HEK293 (cell line): ENCODE data around the gene CCDC85A.

Experiments used
- CTCF ChIA-PET: fragments of 350-600 bp; formaldehyde crosslinking; extraction: SDS; loops from one replicate; lab custom pipeline; 2021; ENCODE audit warnings: antibody characterized with exemption; lab: Yijun Ruan, JAX
- POLR2A ChIA-PET: fragments of 300-600 bp; formaldehyde crosslinking; extraction: SDS; loops from one replicate; lab custom pipeline; 2020; ENCODE audit warnings: antibody characterized with exemption, inconsistent platforms; lab: Yijun Ruan, JAX
- H3K27ac ChIP-seq: fragments of 200-500 bp; sonication (Bioruptor generic); 2 replicates; pipeline ENCODE4 v1.5.1; 2014; ENCODE audit warnings: low read depth, low read length, control low read depth, inconsistent platforms; ENCODE audit errors: extremely low read depth
- H3K36me3 ChIP-seq, 2 experiments: fragments of 200-500 bp in 1 of 2; sonication (Bioruptor generic) in 1 of 2; 1 replicate in 1 of 2; 2 replicates in 1 of 2; pipeline ENCODE4 v1.5.1; 2014 to 2017; ENCODE audit warnings: inconsistent platforms in 2 of 2, low read length in 2 of 2; ENCODE audit not compliant: control insufficient read depth in 2 of 2, insufficient read depth in 1 of 2
- H3K4me1 ChIP-seq: fragments of 200-500 bp; sonication (Bioruptor generic); 2 replicates; pipeline ENCODE4 v1.5.1; 2014; ENCODE audit warnings: mild to moderate bottlenecking, low read length, inconsistent platforms; ENCODE audit not compliant: control insufficient read depth, insufficient read depth
- H3K4me3 ChIP-seq: 2 replicates; pipeline ENCODE4 v1.5.1; 2011; ENCODE audit warnings: low read depth, mild to moderate bottlenecking, control low read depth, low read length, moderate library complexity
- H3K9me3 ChIP-seq: fragments of 200-500 bp; sonication (Bioruptor generic); 2 replicates; pipeline ENCODE4 v1.5.1; 2014; ENCODE audit warnings: low read depth, low read length, inconsistent platforms; ENCODE audit not compliant: control insufficient read depth, insufficient read depth
- ATF2 ChIP-seq: fragments of 450-650 bp; formaldehyde crosslinking; IDR thresholded peaks from 2 replicates; pipeline ENCODE4 v1.5.1; 2016; ENCODE audit warnings: missing biosample characterization, missing genetic modification characterization, low read depth
- EGR2 ChIP-seq: fragments of 450-650 bp; formaldehyde crosslinking; IDR thresholded peaks from 2 replicates; pipeline ENCODE4 v1.5.1; 2016; ENCODE audit warnings: low read depth, missing biosample characterization, missing genetic modification characterization
- ELK4 ChIP-seq: IDR thresholded peaks from 2 replicates; pipeline ENCODE4 v1.6.1; 2011; ENCODE audit warnings: mild to moderate bottlenecking, low read depth, low read length, borderline replicate concordance
- GLI4 ChIP-seq: fragments of 450-650 bp; formaldehyde crosslinking; IDR thresholded peaks from 2 replicates; pipeline ENCODE4 v1.5.1; 2016; ENCODE audit warnings: missing biosample characterization, missing genetic modification characterization
- IKZF3 ChIP-seq: fragments of 450-650 bp; IDR thresholded peaks from 2 replicates; pipeline ENCODE4 v1.5.0; 2018; ENCODE audit warnings: missing biosample characterization, mild to moderate bottlenecking, missing genetic modification characterization, moderate library complexity
- RBAK ChIP-seq: fragments of 450-650 bp; formaldehyde crosslinking; IDR thresholded peaks from 2 replicates; pipeline ENCODE4 v1.5.1; 2016; ENCODE audit warnings: missing biosample characterization, missing genetic modification characterization
- REST ChIP-seq: fragments of 450-650 bp; formaldehyde crosslinking; IDR thresholded peaks from 2 replicates; pipeline ENCODE4 v1.5.1; 2016; ENCODE audit warnings: missing biosample characterization, missing genetic modification characterization
- SP2 ChIP-seq: fragments of 450-650 bp; formaldehyde crosslinking; IDR thresholded peaks from 2 replicates; pipeline ENCODE4 v1.5.1; 2016; ENCODE audit warnings: missing biosample characterization, missing genetic modification characterization
- SP7 ChIP-seq: fragments of 450-650 bp; formaldehyde crosslinking; IDR thresholded peaks from 2 replicates; pipeline ENCODE4 v1.5.1; 2016; ENCODE audit warnings: missing biosample characterization, missing genetic modification characterization
- TCF7L2 ChIP-seq: IDR thresholded peaks from 2 replicates; pipeline ENCODE4 v1.6.1; 2011; ENCODE audit warnings: low read depth, mild to moderate bottlenecking, inconsistent platforms, low read length, moderate library complexity, borderline replicate concordance
- YY2 ChIP-seq: fragments of 450-650 bp; formaldehyde crosslinking; IDR thresholded peaks from 2 replicates; pipeline ENCODE4 v1.5.1; 2016; ENCODE audit warnings: missing biosample characterization, missing genetic modification characterization
- ZBTB26 ChIP-seq: fragments of 450-650 bp; formaldehyde crosslinking; optimal IDR thresholded peaks from 2 replicates; pipeline ENCODE3; 2016; ENCODE audit warnings: missing biosample characterization, mild to moderate bottlenecking, missing genetic modification characterization
- ZFP37 ChIP-seq: fragments of 450-650 bp; formaldehyde crosslinking; IDR thresholded peaks from 2 replicates; pipeline ENCODE4 v1.5.1; 2016; ENCODE audit warnings: missing biosample characterization, missing genetic modification characterization
- ZFP69B ChIP-seq: fragments of 450-650 bp; formaldehyde crosslinking; IDR thresholded peaks from 2 replicates; pipeline ENCODE4 v1.5.1; 2016; ENCODE audit warnings: missing biosample characterization, missing genetic modification characterization
- ZNF169 ChIP-seq: fragments of 450-650 bp; formaldehyde crosslinking; IDR thresholded peaks from 2 replicates; pipeline ENCODE4 v1.5.1; 2016; ENCODE audit warnings: missing biosample characterization, missing genetic modification characterization
- ZNF335 ChIP-seq: fragments of 450-650 bp; formaldehyde crosslinking; conservative IDR thresholded peaks from 2 replicates; pipeline ENCODE4 v1.5.1; 2016; ENCODE audit warnings: missing biosample characterization, missing genetic modification characterization
- ZNF354C ChIP-seq: fragments of 450-650 bp; formaldehyde crosslinking; IDR thresholded peaks from 2 replicates; pipeline ENCODE4 v1.5.1; 2016; ENCODE audit warnings: missing biosample characterization, missing genetic modification characterization, low read depth, borderline replicate concordance
- ZNF433 ChIP-seq: fragments of 450-650 bp; formaldehyde crosslinking; IDR thresholded peaks from 2 replicates; pipeline ENCODE4 v1.5.1; 2016; ENCODE audit warnings: missing biosample characterization, missing genetic modification characterization, low read depth
- ZNF513 ChIP-seq: fragments of 450-650 bp; IDR thresholded peaks from 2 replicates; pipeline ENCODE4 v1.5.1; 2018; ENCODE audit warnings: missing biosample characterization, missing genetic modification characterization
- ZNF548 ChIP-seq: fragments of 450-650 bp; formaldehyde crosslinking; IDR thresholded peaks from 2 replicates; pipeline ENCODE4 v1.5.1; 2016; ENCODE audit warnings: missing biosample characterization, missing genetic modification characterization
- ZNF558 ChIP-seq: fragments of 450-650 bp; formaldehyde crosslinking; IDR thresholded peaks from 2 replicates; pipeline ENCODE4 v1.5.1; 2016; ENCODE audit warnings: missing biosample characterization, missing genetic modification characterization
- ZNF571 ChIP-seq: fragments of 450-650 bp; formaldehyde crosslinking; IDR thresholded peaks from 2 replicates; pipeline ENCODE4 v1.5.0; 2017; ENCODE audit warnings: missing biosample characterization, missing genetic modification characterization
- ZNF76 ChIP-seq: fragments of 450-650 bp; formaldehyde crosslinking; IDR thresholded peaks from 2 replicates; pipeline ENCODE4; 2016; ENCODE audit warnings: low read depth, missing biosample characterization, missing genetic modification characterization, borderline replicate concordance
- ZNF768 ChIP-seq: fragments of 450-650 bp; formaldehyde crosslinking; IDR thresholded peaks from 2 replicates; pipeline ENCODE4 v1.5.1; 2018; ENCODE audit warnings: missing biosample characterization, mild to moderate bottlenecking, missing genetic modification characterization
- ZNF830 ChIP-seq: fragments of 450-650 bp; IDR thresholded peaks from 2 replicates; pipeline ENCODE4 v1.5.0; 2018; ENCODE audit warnings: missing biosample characterization, missing genetic modification characterization, low read depth, mild to moderate bottlenecking, moderate library complexity

Gene CCDC85A

GRCh38 chr2:56170988-56171387 lies 12.8 kb upstream of the CCDC85A start:
- 0 out of 2 replicates have a peak, but pooled peaks cover 3% of the 10 kb centered on the region for H3K4me1 ChIP-seq
- H3K4me3 ChIP-seq, result no peak overlapping the region
- CTCF ChIA-PET, result interaction anchor here (0.9 kb wide), 1 partner anchor 13 kb away, joined by 5 read pairs; the partner anchor contains the start of gene CCDC85A
- no peaks in the 10 kb centered on the region for H3K36me3 ChIP-seq
- TF ChIP-seq ZNF169 (tag by site-specific recombination) (no peak), ELK4 (no peak), ZNF571 (tag by site-specific recombination) (no peak), ZNF558 (no peak), IKZF3 (tag by site-specific recombination) (no peak), SP7 (tag by site-specific recombination) (no peak), ZFP69B (tag by site-specific recombination) (no peak), REST (no peak), ZNF354C (tag by site-specific recombination) (no peak), RBAK (tag by site-specific recombination) (no peak), ZNF433 (tag by site-specific recombination) (no peak), ZFP37 (tag by site-specific recombination) (no peak), YY2 (no peak), EGR2 (no peak), ZNF76 (tag by site-specific recombination) (no peak), ZNF768 (tag by site-specific recombination) (no peak), SP2 (tag by site-specific recombination) (no peak), ATF2 (tag by site-specific recombination) (no peak), ZNF830 (tag by site-specific recombination) (no peak)
- TF ChIP-seq, all 188 proteins: peak for 0
- POLR2A ChIA-PET, result no interaction called here
- Histone ChIP-seq H3K9me3 (no peaks in the 10 kb centered on the region), H3K27ac (no peak overlapping the region)

- Histone ChIP-seq H3K4me3 (no peak overlapping the region), H3K27ac (no peak overlapping the region), H3K4me1 (no peaks in the 10 kb centered on the region), H3K9me3 (no peaks in the 10 kb centered on the region)
- POLR2A ChIA-PET, result no interaction called here
- CTCF ChIA-PET, result no interaction called here
- TF ChIP-seq ZNF513 (tag by site-specific recombination) (no peak), ZBTB26 (tag by site-specific recombination) (no peak), GLI4 (tag by site-specific recombination) (no peak), ZNF548 (no peak), TCF7L2 (no peak), ZNF335 (tag by site-specific recombination) (no peak)
- TF ChIP-seq, all 188 proteins: peak for 0
- no peaks in the 10 kb centered on the region for H3K36me3 ChIP-seq
Measured at GRCh38 chr2:56175779-56176178, 8.0 kb upstream of the CCDC85A start.
